Left lobe of liver (tissue), 2 donors: ENCODE results near the gene HSD17B14. TPM values are rescaled to one million over a fixed set of nuclear protein-coding genes. Genes with fewer than 3 reads are reported as not detected.
"Not testable (repeated sequence)": the region's sequence is repeated elsewhere in the genome, so short reads cannot be mapped to it uniquely, and the experiment has no call there.

Experiments
- ATAC-seq: fragments of 200-7000 bp; cut with Tn5 transposase; one replicate; pipeline ENCODE4 v1.9.1; 2020; ENCODE audit warnings: mild to moderate bottlenecking, moderate library complexity
- DNase-seq: peaks from one replicate; pipeline ENCODE4 v3.0.0-alpha.2; 2020; ENCODE audit warnings: low spot score
- total RNA-seq: library from RNA; stranded (reverse); gene quantifications from one replicate; pipeline ENCODE4 v1.2.1, GENCODE V29; 2021
- donor health status: DM: no; HTN: no; CAD: no; lungs with moderate emphysema.
- donor health status: DM: no; HTN: yes; CAD: no.

HSD17B14 gene
- total RNA-seq, 1 donor from 2014 or later, result 15.7 TPM

DNA sequence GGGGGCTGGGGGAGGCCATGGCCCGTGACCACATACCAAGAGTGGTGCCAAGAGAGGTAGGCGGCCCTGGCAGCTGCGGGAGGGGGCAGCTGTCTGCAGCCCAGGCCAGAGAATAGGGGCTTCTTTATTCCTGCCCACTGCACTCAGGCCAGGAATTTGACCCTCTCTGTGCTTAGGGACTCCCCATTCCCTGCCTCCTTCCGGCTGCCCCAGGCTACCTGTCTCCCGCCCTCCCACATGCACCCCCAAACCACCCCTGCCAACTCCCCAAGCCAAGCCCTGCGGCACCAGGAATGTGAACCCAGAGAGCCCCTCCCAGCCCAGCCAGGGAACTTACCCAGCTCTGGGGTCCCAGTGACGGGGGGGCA, 31.4 kb upstream of the HSD17B14 start:
- DNase-seq (no peak), ATAC-seq (no peak)

DNA sequence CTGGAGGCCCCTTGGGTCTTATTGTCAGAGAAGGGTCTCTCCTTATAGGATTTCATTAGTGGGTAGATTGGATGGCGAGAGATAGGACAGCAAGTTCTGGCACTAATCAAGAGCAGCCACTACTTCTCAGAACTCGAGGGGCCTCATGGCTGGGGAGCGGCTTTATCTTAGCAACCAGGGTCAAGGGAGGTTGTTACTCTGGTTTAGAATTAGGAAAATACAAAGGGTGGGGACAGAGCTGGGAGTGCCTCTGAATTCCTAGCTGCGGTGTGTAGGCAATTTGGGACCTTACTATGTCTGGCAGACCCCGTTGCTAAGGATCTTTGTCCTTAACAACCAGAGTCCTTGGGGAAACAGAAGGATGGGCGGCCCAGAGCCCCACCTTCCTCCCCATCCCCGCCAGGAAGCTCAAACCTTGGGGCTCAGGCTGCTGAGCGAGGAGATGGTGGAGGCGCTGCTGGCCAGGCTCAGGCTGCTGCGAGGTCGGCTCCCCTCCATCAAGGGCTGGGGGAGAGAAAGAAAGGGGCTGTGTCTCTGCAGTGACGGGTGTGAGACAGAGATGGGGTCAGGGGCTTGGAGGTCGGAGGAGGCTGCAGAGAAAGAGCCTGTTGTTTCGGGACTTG, 30.9 kb upstream of the HSD17B14 start:
- no peak for ATAC-seq
- DNase-seq, result no peak

DNA sequence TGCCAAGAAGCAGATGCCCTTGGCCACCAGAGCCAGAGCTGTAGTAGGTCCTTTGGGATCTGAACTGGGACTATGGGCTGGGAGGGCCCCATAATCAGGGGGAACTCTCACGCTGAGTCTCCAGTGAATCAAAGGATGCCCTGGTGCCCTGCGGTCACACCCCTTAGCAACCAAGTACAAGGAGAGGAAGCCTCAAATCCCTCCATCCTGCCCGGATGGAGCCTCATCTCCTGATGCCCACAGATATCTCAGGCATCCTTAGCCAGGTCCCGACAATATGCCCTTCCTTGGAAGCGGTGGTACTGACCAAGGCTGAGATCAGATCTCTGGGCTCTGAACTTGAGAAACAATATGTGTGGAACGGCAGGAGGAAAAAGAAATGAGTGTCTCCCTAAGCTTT, 30.4 kb upstream of the HSD17B14 start:
- ATAC-seq, result no peak
- DNase-seq, result no peak

DNA sequence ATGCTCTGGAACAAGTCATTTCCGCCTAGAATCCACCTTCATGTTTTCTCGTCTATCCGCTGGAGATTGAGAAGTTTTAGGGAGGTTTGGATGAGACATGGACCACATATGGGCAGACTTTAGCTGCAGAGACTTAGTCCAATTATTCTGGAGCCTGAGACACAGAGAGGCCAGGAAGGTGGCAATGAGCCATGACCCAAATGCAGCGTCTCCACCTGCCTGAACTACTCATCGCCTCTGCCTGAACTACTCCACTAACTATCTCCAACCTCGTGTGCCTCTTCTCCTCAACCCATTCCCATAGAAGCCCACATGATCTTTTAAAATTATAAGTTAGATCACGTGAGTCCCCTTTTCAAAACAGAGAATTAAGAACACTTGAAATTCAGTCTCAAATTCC, 26.5 kb upstream of the HSD17B14 start:
- ATAC-seq (no peak), DNase-seq (no peak)

DNA sequence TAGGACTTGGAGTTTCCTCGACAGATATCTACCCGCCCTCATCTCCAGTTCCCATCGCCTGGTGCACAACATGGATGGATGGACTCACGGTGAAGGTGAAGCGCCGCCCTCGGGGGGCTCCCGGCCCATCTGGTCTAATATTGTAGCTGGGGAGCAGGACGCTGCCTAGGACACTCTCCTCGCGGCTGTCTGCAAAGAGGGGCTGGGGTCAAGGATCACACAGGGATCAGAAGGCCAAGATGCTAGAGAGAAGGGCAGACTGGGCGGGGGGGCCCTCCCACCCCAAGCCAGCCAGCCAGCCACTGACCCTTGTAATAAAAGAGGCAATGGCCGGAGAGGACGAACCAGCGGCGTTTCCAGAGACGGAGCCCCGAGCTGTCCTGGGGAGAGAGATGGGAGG, 25.0 kb upstream of the HSD17B14 start:
- no peak for ATAC-seq
- DNase-seq, result no peak

DNA sequence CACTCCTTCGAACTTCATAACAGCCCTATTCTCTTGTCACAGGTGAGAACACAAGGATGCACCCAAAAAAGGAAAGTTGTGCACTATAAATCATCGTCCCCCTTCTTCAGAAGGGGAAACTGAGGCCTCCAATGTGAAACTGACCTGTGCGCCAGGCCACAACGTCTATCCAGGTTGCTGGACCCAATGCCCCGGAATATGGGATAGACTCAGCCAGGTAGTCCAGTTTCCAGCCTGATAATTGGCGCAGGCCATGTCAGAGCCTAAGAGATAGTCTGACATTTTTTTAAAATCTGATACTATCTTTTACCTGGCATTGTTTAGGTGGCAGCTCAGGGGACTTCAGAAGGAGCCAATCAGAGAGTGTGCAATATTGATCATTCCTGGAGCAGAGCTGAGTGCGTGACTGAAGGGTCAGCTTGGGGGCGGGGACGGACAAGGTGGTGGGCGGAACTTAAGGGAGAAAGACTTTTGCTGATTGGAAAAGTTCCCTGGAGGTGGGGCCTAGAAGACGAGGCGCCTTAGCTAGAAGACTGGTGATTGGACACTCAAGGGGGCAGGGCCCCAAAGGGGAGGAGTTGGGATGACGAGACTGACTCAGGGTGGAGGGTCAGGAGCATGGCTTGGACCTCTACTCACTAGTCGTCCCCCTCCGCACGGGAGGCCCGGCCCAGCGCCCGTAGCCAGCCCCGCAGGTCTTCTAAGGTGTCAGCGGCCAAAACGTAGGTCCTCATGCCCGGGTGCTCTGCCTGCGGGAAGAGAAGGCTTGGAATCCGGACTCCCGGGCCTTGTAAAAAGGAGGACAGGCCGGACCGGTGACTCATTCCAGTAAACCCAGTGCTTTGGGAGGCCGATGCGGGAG, 23.7 kb upstream of the HSD17B14 start:
- ATAC-seq (peak; percentile 83), DNase-seq (peak; percentile 67)

DNA sequence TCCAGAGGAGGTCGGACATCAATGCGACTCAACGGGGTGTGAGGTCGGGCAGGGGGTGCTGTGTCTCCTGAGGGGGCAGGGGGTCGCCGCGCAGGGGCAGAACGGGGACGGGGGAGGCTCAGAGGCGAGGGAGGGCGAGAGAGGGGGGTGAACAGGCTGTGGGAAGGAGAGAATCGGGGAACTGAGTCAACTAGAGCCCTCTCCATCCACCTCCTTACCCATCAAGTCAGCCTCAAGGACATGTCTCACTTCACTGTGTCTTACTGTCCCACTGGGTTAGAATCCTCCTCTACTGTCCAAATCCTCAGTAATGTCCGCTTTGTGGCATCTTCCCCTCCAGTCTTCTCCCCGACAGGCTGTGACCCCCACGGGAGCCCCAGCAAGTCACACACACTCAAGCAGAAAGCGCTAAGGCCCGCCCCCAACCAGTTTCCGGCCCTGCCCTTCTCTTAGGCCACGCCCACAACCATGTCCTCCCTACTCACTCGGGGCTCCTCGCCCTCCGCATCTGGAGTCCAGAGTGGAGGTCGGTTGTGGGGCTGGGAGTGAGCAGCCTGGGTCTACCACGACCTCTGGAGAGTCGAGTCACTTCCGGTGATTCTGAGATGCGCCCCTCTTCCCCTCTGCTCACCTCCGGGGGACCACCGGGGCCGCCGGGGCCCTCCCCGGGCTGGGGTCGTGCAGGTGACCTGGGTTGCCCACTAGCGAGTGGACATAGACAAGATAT, 22.9 kb upstream of the HSD17B14 start:
- DNase-seq, result no peak
- peak; percentile 15 for ATAC-seq

DNA sequence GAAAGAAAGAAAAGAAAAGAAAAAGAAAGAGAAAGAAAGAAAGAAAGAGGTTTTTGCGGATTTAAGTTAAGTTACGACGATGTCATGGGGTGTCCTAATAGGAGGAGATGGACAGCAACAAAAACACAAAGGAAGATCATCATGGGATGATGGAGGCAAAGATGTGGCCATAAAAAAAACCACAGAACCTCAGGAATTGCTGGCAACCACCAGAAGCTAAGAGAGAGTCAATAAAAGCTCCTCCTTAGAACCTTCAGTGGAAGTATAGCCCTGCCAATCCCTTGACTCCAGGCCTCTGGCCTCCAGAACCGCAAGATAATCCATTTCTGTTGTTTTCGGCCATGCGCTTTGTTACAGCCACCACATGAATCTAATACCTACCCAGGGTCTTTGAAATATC, 20.6 kb upstream of the HSD17B14 start:
- no peak for DNase-seq
- ATAC-seq, result no peak

DNA sequence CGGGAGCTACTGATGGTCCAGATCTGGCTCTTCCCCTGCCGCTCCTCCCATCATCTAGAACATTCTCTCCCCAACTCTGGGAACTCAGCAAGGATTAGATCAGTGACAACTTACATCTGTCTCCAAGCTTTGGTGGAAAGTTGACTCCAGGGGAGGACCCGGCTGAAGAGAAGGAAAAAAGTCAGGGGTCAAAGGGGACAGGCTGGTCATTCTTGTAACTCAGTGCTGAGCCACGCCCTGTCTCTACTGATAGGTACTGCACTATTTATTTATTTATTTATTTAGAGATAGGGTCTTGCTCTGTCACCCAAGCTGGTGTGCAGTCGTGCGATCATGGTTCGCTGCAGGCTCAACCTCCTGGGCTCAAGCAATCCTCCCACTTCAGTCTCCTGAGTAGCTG, 17.8 kb upstream of the HSD17B14 start:
- DNase-seq (no peak), ATAC-seq (no peak)

DNA sequence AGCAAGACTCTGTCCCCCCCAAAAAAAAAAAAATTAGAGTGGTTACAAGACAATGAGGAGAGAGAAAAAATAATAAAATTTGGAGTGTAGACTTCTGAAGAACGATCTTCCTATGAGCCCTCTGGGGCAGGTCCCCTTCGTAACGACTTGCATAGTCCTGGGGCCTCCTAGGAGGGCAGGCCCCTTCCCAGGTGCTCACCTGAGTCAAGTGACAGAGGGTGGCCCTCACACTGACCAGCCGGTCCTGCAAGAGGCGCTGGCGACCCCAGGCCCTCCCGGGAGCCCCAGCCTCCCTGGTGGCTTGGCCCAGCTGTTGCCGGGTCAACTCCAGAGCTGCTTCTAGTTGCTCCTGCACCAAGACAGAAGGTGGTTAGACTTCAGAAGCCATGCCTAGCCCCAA, 17.2 kb upstream of the HSD17B14 start:
- ATAC-seq, result no peak
- DNase-seq, result no peak

DNA sequence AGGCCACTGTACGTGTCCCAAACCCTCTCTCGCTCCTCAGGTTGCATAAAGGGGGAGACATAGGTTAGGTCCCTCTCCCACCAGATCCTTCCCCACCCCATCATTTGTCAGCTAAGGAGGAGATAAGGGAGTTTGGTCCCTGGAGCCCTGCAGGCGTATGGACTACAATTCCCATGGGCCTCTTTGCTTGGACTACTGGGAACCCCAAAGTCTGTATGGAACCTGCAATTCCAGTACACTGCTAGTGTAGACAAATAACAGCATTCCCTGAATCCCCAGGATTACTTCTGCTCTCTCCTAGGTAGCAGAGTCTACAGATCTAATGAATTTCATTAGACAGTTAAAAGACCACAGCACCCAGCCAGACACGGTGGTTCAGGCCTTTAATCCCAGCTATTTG, 16.0 kb upstream of the HSD17B14 start:
- DNase-seq (no peak), ATAC-seq (no peak)

DNA sequence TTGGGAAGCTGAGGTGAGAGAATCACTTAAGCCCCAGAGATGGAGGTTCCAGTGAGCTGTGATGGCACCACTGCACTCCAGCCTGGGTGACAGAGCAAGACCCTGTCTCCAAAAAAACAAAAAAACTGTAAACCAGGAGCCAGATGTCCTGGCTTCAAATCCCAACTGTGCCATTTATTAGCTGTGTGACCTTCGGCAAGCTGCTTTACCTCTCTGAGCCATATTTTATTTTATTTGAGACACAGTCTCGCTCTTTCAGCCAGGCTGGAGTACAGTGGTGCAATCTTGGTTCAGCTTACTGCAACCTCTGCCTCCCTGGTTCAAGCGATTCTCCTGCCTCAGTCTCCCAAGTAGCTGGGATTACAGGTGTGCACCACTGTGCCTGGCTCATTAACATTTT, 10.4 kb upstream of the HSD17B14 start:
- DNase-seq, ATAC-seq: not testable (repeated sequence)

DNA sequence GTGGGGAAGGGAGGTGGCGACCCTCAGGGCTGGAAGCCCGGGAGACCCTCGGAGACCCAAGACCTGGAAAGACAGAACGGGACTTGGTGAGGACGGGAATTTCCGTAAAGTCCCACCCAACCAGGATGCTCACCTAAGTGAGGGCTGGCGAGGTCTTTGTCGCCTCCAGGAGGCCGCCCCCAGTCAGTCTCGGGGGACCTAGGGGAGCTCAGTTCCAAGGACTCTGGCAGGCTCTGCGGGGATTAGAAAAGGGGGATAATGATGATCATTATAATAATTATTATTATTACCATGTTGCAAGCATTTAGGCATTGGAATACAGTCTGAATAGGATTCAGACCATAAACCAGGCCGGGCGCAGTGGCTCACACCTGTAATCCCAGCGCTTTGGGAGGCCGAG, 9.1 kb upstream of the HSD17B14 start:
- DNase-seq (no peak), ATAC-seq (no peak)

DNA sequence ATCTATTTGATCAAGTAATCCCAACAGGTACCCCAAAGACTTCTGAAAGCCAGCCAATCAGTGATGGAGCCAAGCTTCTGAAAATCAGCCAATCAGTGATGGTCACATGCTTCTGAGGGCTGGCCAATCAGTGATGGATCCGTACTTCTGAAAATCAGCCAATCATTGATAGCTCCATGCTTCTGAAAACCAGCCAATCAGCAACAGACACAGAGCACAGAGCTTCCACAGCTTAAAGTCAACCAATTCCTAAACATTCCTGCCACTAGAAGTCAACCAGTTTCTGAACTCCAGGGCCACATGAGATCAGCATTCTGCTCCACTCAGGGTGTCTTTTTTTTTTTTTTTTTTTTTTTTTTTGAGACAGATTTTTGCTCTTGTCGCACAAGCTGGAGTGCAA, 8.2 kb upstream of the HSD17B14 start:
- ATAC-seq, result no peak
- no peak for DNase-seq

DNA sequence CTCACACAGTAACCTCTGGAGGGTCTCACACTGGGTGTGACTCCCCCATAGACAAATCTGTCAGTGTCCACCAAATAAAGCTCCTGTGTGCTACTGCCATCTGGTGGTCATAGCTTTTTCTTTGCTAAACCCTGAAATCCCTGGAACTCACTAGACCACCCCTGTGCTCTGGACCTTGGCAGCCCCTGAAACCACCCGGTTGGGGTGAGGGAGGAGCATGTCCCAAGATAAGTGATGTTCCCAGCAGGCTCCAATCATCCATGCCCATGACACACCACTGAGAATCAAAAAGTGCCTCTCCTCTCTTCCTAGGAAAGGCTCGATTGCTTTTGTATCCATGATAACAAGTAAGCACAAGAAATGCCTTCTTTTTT, 6.5 kb upstream of the HSD17B14 start:
- DNase-seq (no peak), ATAC-seq (peak; percentile 83)

DNA sequence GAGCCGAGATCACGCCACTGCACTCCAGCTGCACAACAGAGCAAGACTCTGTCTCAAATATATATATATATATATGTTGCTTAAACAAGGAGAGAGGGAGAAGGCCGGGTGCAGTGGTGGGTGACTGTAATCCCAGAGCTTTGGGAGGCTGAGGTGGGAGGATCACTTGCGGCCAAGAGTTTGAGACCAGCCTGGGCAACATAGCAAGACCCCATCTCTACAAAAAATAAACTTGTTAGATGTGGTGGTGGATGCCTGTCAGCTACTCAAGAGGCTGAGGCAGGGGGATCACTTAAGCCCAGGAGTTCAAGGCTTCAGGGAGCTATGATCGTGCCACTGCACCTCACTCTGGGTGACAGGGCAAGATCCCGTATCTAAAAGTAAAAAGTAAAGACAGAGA, 5.3 kb upstream of the HSD17B14 start:
- ATAC-seq, result no peak
- DNase-seq, result no peak

DNA sequence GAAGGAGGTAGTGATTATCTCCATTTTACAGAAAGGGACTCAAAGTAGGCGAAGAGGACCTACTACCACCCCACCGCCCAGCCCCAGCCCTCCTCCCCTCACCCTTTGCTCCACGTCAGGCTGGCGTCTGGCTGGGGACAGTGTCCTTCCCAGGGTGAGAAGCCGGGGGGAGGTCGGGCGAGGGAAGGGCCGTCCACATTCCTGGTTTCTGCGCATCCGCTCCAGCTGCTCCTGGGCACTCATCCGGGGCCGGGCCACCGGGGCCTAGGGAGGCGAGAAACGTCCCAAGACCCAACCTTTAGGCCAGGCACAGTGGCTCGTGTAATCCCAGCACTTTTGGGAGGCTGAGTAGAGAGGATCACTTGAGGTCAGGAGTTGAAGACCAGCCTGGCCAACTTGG, 4.8 kb upstream of the HSD17B14 start:
- no peak for DNase-seq

DNA sequence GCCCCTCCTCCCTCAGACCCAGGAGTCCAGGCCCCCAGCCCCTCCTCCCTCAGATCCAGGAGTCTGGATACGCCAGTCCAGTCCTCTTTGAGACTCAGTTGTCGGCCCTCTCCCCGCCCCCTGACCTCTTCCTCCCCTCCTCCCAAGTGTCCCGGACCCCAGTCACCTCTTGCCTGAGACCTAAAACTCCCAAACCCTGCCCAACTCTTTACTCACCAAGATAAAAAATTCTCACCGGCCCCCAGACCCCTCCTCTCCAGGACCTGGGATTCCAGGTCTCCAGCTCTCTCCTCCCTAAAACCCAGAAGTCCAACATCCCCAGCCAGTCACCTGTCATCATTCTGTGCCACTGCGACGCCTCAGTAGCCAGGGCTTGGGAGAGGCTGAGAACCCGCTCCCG, 1.4 kb upstream of the HSD17B14 start:
- ATAC-seq (no peak), DNase-seq (no peak)

More for the DNA sequence above, 4.8 kb upstream of the HSD17B14 start:
- no peak for ATAC-seq

DNA sequence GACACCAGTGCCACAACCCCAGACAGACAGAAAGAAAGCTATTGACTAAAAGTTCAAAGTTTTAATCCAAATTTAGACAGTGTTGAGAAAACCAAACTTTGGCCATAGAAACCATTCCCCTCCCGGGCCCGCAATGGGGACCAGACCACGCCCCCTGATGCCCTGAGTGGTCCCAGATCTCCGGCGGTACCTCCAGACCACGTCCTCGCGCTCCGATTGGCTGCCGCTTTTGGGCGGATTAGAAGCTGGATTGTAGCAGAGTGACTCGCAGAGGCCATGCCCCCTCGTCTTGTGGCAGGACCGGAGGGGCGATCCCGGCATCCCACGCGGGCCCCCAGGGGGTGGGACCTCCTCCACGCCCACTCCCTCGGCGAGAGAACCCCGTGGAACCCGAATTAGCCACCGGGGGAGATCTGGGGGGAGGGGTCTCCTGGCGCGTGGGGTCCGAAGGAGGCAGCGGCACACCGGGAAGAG, 797 bp upstream of the HSD17B14 start:
- peak; percentile 75 for ATAC-seq
- DNase-seq, result peak; percentile 84

DNA sequence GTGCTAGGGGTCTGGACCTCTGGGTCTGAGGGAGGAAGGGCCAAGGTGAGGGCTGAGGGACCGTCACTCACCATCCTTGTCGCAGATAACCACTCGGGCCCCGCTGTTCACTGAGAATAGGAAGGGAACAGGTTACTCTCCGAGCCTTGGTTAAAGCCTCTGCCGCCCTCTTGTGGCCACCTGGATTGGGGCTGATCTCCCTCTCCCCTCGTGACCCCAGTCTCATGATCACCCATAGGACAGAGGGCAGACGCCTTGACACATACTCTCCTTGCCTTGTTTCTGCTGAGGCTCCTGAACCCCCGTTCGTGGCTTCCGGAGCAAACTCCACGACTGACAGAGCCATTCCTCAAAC, 580 bp downstream of the HSD17B14 start:
- ATAC-seq, result peak; percentile 93
- DNase-seq, result peak; percentile 95

DNA sequence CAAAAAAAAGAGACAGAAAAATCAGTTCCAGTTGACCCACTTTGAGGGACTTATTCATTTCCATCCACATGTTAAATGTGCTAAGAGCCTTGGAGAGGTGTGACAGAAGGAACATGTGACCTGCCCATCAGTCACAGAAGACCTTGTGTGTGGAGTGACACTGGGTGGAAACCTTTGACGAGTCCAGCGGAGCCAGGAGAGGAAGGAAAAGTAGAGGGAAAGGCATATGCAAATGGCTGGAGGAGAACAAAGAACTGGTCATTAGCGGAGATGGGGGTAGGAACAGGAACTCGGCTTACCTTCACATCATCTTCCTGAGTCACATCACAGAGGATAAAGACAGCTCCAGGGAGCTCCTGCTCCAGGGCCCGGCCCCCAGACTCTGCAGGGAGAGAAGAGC, 2.3 kb downstream of the HSD17B14 start:
- no peak for ATAC-seq

DNA sequence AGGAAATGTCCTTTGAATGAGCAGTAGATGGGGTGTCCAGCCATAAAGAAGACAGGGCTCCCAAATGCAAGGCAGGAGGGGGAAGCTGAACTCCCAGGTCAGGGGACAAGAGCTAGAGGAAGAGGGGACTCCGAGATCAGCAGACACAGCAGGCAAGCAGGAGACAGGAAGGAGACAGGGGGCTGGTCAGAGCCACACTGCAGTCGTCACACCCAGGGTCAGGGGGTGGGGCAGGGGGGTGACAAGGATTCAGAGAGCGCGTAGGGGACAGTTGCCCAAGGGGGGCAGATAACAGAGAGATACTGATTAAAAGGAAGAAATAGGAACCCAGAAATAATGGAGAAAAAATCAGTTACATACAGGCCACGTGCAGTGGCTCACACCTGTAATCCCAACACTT, 3.2 kb downstream of the HSD17B14 start:
- ATAC-seq, result no peak
- no peak for DNase-seq

More for the DNA sequence above, 2.3 kb downstream of the HSD17B14 start:
- DNase-seq, result no peak
